Measurements from ENCODE around the gene SLC66A3. TPM values are rescaled to one million over a fixed set of nuclear protein-coding genes. Genes with fewer than 3 reads are reported as not detected.

SLC66A3 gene
- total RNA-seq, 3 donors from 2014 or later = 5.3 to 6.9 (median 6.7) TPM

Other genes with a start within 250 kb of the SLC66A3 start
- gene KCNF1, start 243.5 kb upstream of the SLC66A3 start, total RNA-seq = not detected
- 10 to 100 TPM; 16.8 to 24.3 (median 18.3) TPM for gene ROCK2, start 189.2 kb downstream of the SLC66A3 start, total RNA-seq